ENCODE data around the gene TMEM207. TPM values are rescaled to one million over a fixed set of nuclear protein-coding genes. Genes with fewer than 3 reads are reported as not detected.

TMEM207 gene
- total and polyA plus RNA-seq, 11 donors: not detected

- TF ChIP-seq CTCF (IDR thresholded peaks at IDR 0.05) (no peak), POLR2A (IDR thresholded peaks at IDR 0.05) (no peak)
- intact Hi-C loops (cut with DNase I): no loop called here
- H3K27ac ChIP-seq: peak overlapping the region in 9 of 12 donors; percentile 0 to 78 (median 18)
- no peaks in the 10 kb centered on the region for H3K9me3 ChIP-seq
- ATAC-seq: peak in 1 of 4 donors; percentile 37
- DNase-seq: no peak
- H3K36me3 ChIP-seq: no peaks in the 10 kb centered on the region
- no peak overlapping the region for H3K4me3 ChIP-seq
- 67 to 71% (median 68%) methylated on average over 5 of the region's 5 CpGs for WGBS, 4 donors
- peaks cover 0 to 36% (median 4%) of the 10 kb centered on the region in 12 donors for H3K4me1 ChIP-seq
- no peaks in the 10 kb centered on the region for H3K27me3 ChIP-seq
These were observed 46.1 kb upstream of the TMEM207 start for GRCh38 chr3:190495796-190496195.

- no peak overlapping the region for H3K4me3 ChIP-seq
- H3K27ac ChIP-seq: peak overlapping the region in 9 of 12 donors; percentile 0 to 78 (median 15)
- H3K27me3 ChIP-seq: no peaks in the 10 kb centered on the region
- peaks cover 0 to 36% (median 4%) of the 10 kb centered on the region in 12 donors for H3K4me1 ChIP-seq
- TF ChIP-seq POLR2A (IDR thresholded peaks at IDR 0.05): no peak
- no peak for TF ChIP-seq CTCF (IDR thresholded peaks at IDR 0.05)
- no peaks in the 10 kb centered on the region for H3K9me3 ChIP-seq
- no peak for ATAC-seq
- no peak for DNase-seq
- H3K36me3 ChIP-seq: no peaks in the 10 kb centered on the region
- intact Hi-C loops (cut with DNase I): no loop called here
These were observed 45.7 kb upstream of the TMEM207 start for GRCh38 chr3:190495354-190495753.

GRCh38 chr3:190494907-190495306 is 45.2 kb upstream of the TMEM207 start:
- H3K4me3 ChIP-seq: no peak overlapping the region
- TF ChIP-seq CTCF (IDR thresholded peaks at IDR 0.05): no peak
- no peak for TF ChIP-seq POLR2A (IDR thresholded peaks at IDR 0.05)
- intact Hi-C loops (cut with DNase I): no loop called here
- H3K27me3 ChIP-seq: no peaks in the 10 kb centered on the region
- H3K9me3 ChIP-seq: no peaks in the 10 kb centered on the region
- H3K27ac ChIP-seq: peak overlapping the region in 7 of 12 donors; percentile 1 to 78 (median 18)
- H3K4me1 ChIP-seq: peaks cover 0 to 36% (median 4%) of the 10 kb centered on the region in 12 donors
- no peaks in the 10 kb centered on the region for H3K36me3 ChIP-seq
- DNase-seq: no peak
- ATAC-seq: no peak

- 67 to 83% (median 72%) methylated on average over 4 of the region's 4 CpGs for WGBS, 4 donors
- intact Hi-C loops (cut with DNase I): no loop called here
- H3K27ac ChIP-seq: peak overlapping the region in 10 of 12 donors; percentile 26 to 86 (median 78)
These were observed 43.3 kb upstream of the TMEM207 start for GRCh38 chr3:190492966-190493365.

More at GRCh38 chr3:190492966-190493365, 43.3 kb upstream of the TMEM207 start:
- Histone ChIP-seq H3K9me3 (no peaks in the 10 kb centered on the region), H3K27me3 (peaks cover 0 to 6% (median 0%) of the 10 kb centered on the region in 9 donors), H3K36me3 (no peaks in the 10 kb centered on the region), H3K4me3 (no peak overlapping the region), H3K4me1 (peaks cover 0 to 29% (median 1%) of the 10 kb centered on the region in 12 donors)
- no peak for DNase-seq
- TF ChIP-seq POLR2A (IDR thresholded peaks at IDR 0.05) (no peak), CTCF (IDR thresholded peaks at IDR 0.05) (no peak)
- no peak for ATAC-seq
